Stimulated activated CD4-positive, alpha-beta T cell treated with anti-CD3 and anti-CD28 coated beads, Interleukin-15, amount 100 ng/mL, for 24 hours (primary cell): Measurements from ENCODE around the gene TMEM244.
"Not testable (repeated sequence)": the region's sequence is repeated elsewhere in the genome, so short reads cannot be mapped to it uniquely, and the experiment has no call there.

Source experiments
- DNase-seq: peaks from one replicate; pipeline ENCODE4 v3.0.0-alpha.2; 2020

Gene TMEM244

GRCh38 chr6:129802920-129803319 lies 58.2 kb downstream of the TMEM244 start:
- DNase-seq: not testable (repeated sequence)

DNA sequence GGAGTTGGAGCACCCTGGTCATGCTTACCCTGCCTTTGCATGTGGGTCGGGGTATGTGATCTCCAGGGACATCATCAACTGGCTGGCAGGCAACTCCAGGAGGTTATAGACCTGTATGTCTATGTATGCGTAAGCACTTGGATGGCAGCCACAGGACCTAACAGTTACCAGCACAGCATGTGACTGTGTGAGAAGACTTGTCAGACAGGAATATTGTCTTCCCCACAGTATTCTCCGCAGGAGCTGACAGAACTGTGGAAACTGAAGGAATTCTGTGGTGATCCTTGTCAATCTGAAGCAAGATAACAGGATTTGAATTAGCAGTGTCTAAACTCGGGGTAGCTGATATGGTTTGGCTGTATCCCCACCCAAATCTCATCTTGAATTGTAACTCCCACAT lies 59.2 kb downstream of the TMEM244 start:
- no peak for DNase-seq

DNA sequence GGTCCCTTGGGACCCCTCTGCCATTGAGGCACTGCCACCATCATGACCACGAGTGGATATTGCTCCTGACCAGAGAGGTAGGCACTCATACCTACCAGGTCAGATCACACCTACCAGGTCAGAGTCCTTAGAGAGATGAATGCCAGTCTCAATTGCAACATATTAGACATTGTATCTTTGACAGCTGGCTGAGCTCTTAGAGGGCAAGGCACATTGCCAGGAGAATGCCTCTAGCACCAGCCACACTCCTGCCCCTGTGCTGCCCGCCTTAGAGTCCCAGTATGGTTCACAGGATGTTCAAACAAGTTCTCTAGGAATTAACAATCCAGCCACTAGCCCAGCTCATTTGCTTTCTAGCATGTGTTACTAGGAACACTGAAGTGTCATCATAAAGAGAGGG lies 65.9 kb downstream of the TMEM244 start:
- no peak for DNase-seq

DNA sequence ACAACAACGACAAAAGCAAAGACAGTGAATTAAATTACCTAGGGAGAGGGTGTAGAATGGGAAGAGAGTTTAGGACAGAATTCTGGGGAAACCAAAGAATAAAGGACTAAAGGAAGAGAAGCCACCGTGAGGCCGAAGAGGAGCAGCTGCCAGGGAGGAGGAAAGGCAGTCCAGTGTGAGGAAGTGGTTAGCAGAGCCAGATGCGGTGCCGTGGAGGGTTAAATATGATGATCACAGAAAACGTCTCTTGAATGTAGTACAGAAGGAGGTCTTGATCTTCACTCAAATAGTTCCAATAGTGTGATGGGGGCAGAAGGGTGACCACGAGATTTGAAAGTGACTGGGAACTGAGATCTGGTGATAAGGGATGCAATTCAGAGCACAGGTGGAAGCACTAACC lies 67.7 kb downstream of the TMEM244 start:
- DNase-seq: no peak

GRCh38 chr6:129792049-129792448 lies 69.1 kb downstream of the TMEM244 start:
- DNase-seq: no peak

- no peak for DNase-seq
Measured at GRCh38 chr6:129790785-129791184, 70.3 kb downstream of the TMEM244 start.

DNA sequence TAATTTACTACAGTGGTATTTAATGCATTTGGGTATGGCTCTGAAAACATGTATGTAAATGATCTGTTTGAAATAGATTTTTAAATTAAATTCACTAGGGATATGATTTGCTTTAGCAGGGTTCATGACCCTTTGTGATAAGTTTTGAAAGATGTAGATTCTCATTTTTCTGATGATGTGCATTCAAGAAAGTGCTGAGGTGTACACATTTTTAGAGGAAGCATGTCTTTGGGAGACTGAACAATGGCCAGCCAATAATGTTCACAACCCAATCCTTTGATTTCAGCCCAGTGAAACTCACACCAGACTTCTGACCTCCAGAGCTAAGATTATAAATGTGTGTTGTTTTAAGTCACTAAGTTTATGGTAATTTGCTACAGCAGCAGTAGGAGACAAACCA lies 71.1 kb downstream of the TMEM244 start:
- no peak for DNase-seq

- DNase-seq: no peak
Measured at GRCh38 chr6:129787816-129788215, 73.3 kb downstream of the TMEM244 start.

GRCh38 chr6:129786548-129786947 lies 74.6 kb downstream of the TMEM244 start:
- DNase-seq: no peak

- no peak for DNase-seq
Measured at GRCh38 chr6:129785756-129786135, 75.4 kb downstream of the TMEM244 start.

DNA sequence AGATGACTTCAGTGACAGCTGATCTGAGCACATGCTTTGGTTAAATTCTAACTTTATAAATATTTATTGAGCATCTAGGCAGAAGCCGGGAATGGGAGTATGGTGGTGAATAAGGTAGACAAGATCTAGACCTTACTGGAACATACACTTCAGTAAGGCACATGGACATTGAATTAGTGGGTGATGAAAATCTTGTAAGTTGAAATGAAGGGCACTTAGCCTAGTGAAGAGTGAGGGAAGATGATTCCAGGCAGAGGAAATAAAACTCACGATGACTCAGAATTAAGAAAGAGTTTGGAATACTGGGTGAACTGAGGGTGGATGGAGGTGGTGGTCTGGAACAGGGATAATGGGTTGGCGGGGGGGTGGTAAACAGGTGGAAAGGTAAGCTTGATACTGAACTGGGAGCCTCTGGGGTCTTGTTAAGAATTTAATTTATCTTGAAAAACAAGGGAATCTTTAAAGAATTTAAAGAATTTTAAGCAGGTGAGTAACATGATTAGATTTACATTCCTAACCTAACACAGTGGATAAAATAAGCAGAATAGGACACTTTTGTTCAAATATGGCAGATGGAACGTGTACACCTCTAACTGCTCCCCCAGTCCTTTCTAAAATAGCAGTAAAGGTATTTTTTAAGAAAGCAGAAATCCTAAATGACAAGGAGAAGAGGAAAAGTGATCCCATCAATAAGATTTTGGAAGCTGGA lies 75.9 kb downstream of the TMEM244 start:
- DNase-seq: no peak
